C1 segment of cervical spinal cord (tissue), 14 donors: ENCODE results near the gene C16orf92.
"Not testable (repeated sequence)": the region's sequence is repeated elsewhere in the genome, so short reads cannot be mapped to it uniquely, and the experiment has no call there.

Experiments used
- DNase-seq, 14 donors: peaks; one replicate each; lab custom pipeline; 2025; lab: John Stamatoyannopoulos, UW

Gene C16orf92

GRCh38 chr16:30004424-30004776 lies 18.6 kb upstream of the C16orf92 start:
- DNase-seq, result peak in 1 of 14 donors; percentile 41

- DNase-seq, result peak in 1 of 14 donors; percentile 41
Measured at GRCh38 chr16:30004811-30005242, 18.2 kb upstream of the C16orf92 start.

- DNase-seq, result no peak
Measured at GRCh38 chr16:30005341-30006094, 17.5 kb upstream of the C16orf92 start.

- no peak for DNase-seq
Measured at GRCh38 chr16:30006095-30006473, 16.9 kb upstream of the C16orf92 start.

GRCh38 chr16:30006659-30007377 lies 16.2 kb upstream of the C16orf92 start:
- DNase-seq, result no peak

- no peak for DNase-seq
Measured at GRCh38 chr16:30007378-30007895, 15.6 kb upstream of the C16orf92 start.

GRCh38 chr16:30009085-30009862 lies 13.7 kb upstream of the C16orf92 start:
- no peak for DNase-seq

- peak in 1 of 14 donors; percentile 44 for DNase-seq
Measured at GRCh38 chr16:30009990-30010843, 12.8 kb upstream of the C16orf92 start.

GRCh38 chr16:30010844-30011713 lies 11.9 kb upstream of the C16orf92 start, which contains the start of gene DOC2A:
DOC2A (minus strand) TSS chr16:30011027; CDS start chr16:30010222, 805 bp downstream.
- peak in 1 of 14 donors; percentile 44 for DNase-seq

GRCh38 chr16:30011714-30012504 lies 11.1 kb upstream of the C16orf92 start:
- no peak for DNase-seq

- not testable (repeated sequence) for DNase-seq
Measured at GRCh38 chr16:30012598-30012997, 10.4 kb upstream of the C16orf92 start.

- not testable (repeated sequence) for DNase-seq
Measured at GRCh38 chr16:30015450-30015849, 7.5 kb upstream of the C16orf92 start.

GRCh38 chr16:30016555-30017276 lies 6.3 kb upstream of the C16orf92 start:
- no peak for DNase-seq

- no peak for DNase-seq
Measured at GRCh38 chr16:30017277-30017656, 5.7 kb upstream of the C16orf92 start.

GRCh38 chr16:30017937-30018336 lies 5.1 kb upstream of the C16orf92 start:
- DNase-seq, result not testable (repeated sequence)

GRCh38 chr16:30018731-30019158 lies 4.3 kb upstream of the C16orf92 start:
- peak in 1 of 14 donors; percentile 70 for DNase-seq

GRCh38 chr16:30023586-30023985 lies 588 bp downstream of the C16orf92 start:
- DNase-seq, result no peak

GRCh38 chr16:30024451-30024850 lies 1.5 kb downstream of the C16orf92 start:
- no peak for DNase-seq
